Right cardiac atrium (tissue), 5 donors: ENCODE results near the gene KIF25. TPM values are rescaled to one million over a fixed set of nuclear protein-coding genes. Genes with fewer than 3 reads are reported as not detected.

Source experiments
- ATAC-seq, 2 donors: fragments of 200-7000 bp; cut with Tn5 transposase; one replicate each; pipeline versions ENCODE4 v1.8.0 to v1.9.1; 2020; ENCODE audit warnings: moderate library complexity in 2 of 2, mild to moderate bottlenecking in 1 of 2
- DNase-seq, 3 donors: peaks; one replicate each; pipeline ENCODE4 v3.0.0-alpha.2; 2020
- H3K27ac ChIP-seq: one replicate; pipeline ENCODE4 v1.5.1; 2013; ENCODE audit warnings: mild to moderate bottlenecking, low read length, control low read depth, moderate library complexity
- H3K27me3 ChIP-seq: one replicate; pipeline ENCODE4 v1.6.1; 2013; ENCODE audit not compliant: control insufficient read depth, insufficient read depth
- H3K4me1 ChIP-seq: one replicate; pipeline ENCODE4 v1.6.1; 2013; ENCODE audit warnings: low read length; ENCODE audit not compliant: control insufficient read depth, insufficient read depth
- H3K4me3 ChIP-seq: one replicate; pipeline ENCODE4 v1.5.1; 2013; ENCODE audit warnings: low read length, control low read depth
- H3K9me3 ChIP-seq: one replicate; pipeline ENCODE4 v1.6.1; 2013; ENCODE audit warnings: low read length; ENCODE audit not compliant: control insufficient read depth
- WGBS: extraction: QIAGEN DNeasy Blood & Tissue Kit; methylation state at CpG from one replicate; pipeline ENCODE4 v1.1.7; 2013; 5-methylcytosine and 5-hydroxymethylcytosine counted together
- intact Hi-C, 4 donors: fragments of 100-400 bp; cut with DNase I; formaldehyde crosslinking; loops; one replicate each; pipeline versions ENCODE4 v1.11.0 to v1.14.0; 2022 to 2023
- polyA plus RNA-seq: library from polyadenylated mRNA; stranded (reverse); fragments of 200-250 nt; gene quantifications from one replicate; pipeline ENCODE4 v1.2.3, GENCODE V29; 2013
- total RNA-seq, 4 donors: library from RNA; stranded (reverse); fragmentation: NEBNext Ultra II Directional; extraction: Animal tissue kit (Norgen Biotek cat#: 25700); gene quantifications; one replicate each; pipeline ENCODE4 v1.2.1, GENCODE V29; 2021
- donor health status: healthy with polysubstance abuse.
- donor health status: DM: no; HTN: yes; CAD: no.
- donor health status: DM: no; HTN: no; CAD: no.
- donor health status: DM: no; HTN: yes; CAD: no; lungs with severe emphysema.
- donor health status: DM: yes; HTN: yes; CAD: no.

KIF25 gene
- total and polyA plus RNA-seq, 5 donors, result 0.25 to 0.29 TPM; not detected in 3

DNA sequence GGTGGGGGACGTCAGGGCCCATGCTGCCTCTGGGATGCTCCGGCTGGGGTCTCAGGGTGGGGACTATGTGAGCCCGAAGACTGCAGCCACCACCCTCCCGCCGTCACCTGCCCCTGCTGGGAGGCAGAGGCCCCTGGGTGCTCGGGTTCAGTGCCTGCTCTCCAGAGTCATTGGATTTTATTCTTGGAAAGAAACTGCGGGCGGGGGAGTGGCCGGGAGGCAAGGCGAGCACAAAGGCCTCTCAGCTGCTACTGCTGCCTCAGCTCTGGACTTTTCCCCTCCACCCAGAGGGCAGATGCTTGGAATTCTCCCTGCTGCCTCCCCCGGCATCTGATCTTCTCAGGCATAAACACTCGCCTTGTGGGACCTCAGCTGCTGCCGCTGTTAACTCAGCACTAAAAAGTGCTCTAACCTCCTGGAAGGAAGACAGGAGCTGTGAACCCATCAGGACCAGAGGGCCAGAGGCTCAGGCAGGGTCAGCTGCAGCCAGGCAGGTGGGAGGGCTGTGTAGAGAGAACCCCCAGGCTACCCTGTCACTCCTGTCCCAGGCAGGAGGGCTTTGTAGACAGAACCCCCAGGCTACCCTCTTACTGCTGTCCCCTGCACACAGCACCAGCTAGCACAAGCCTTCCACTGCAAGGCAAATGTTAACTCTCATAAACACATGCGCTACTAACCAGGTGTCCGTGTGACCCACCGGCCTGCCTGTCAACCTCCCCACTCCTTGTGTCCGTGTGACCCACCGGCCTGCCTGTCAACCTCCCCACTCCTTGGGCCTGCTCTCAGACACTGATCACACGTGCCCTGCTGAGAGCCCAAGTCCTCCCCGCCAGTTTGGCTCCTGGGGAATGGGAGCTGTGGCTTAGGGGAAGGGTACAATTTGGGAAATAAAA, 90.9 kb downstream of the KIF25 start:
- 50% methylated on average over 20 of the region's 20 CpGs for WGBS
- Histone ChIP-seq H3K4me1 (no peaks in the 10 kb centered on the region), H3K27ac (no peak overlapping the region), H3K27me3 (no peaks in the 10 kb centered on the region), H3K9me3 (no peaks in the 10 kb centered on the region), H3K4me3 (no peak overlapping the region)
- DNase-seq (peak in 2 of 3 donors; percentile 53 to 54), ATAC-seq (peak in 1 of 2 donors; percentile 19)
- intact Hi-C loops, result no loop called here

DNA sequence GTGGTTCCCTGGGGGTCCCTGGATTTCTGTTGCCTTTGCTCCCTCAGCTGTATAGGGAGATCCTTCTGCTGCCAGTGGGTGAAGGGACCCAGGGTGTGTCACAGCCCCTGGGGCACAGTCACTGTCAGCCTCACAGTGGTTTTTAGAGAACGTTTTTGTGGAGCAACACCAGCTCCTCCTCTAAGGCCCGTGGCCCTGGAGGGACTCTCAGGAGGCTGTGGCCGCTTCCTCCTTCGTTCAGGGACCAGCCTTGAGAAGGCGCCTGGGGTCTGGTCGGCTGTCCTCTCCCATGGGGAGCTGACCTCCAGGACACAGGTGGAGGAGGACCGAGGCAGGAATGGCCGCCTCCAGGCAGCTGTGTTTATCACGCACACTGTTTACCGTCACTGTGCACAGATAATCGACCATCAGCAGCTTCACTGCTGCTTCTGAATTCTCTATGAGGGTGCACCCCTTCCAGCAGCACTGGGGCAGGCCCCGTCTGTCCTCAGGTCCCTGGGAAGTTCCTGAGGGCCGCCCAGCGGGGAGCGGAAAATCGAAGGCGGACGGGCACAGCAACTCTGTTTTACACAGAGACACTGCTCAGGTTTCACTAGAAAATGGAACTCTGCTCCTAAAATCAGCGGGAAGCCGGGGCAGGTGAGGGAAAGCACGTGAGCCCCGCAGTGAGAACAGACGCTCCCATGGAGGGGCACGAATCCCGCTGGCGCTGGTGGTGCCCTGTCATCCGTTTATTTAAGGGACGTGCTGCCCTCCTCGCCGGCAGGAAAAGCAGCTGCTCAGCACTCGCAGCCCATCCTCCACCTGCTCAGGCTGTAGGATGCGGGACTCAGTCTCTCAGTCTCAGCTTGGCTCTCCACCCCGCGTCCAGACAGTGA, 92.0 kb downstream of the KIF25 start:
- Histone ChIP-seq H3K4me3 (no peak overlapping the region), H3K9me3 (no peaks in the 10 kb centered on the region), H3K4me1 (no peaks in the 10 kb centered on the region), H3K27me3 (no peaks in the 10 kb centered on the region), H3K27ac (no peak overlapping the region)
- ATAC-seq, result no peak
- WGBS, result 85% methylated on average over 34 of the region's 34 CpGs
- peak in 2 of 3 donors; percentile 39 to 42 for DNase-seq
- intact Hi-C loops, result no loop called here

DNA sequence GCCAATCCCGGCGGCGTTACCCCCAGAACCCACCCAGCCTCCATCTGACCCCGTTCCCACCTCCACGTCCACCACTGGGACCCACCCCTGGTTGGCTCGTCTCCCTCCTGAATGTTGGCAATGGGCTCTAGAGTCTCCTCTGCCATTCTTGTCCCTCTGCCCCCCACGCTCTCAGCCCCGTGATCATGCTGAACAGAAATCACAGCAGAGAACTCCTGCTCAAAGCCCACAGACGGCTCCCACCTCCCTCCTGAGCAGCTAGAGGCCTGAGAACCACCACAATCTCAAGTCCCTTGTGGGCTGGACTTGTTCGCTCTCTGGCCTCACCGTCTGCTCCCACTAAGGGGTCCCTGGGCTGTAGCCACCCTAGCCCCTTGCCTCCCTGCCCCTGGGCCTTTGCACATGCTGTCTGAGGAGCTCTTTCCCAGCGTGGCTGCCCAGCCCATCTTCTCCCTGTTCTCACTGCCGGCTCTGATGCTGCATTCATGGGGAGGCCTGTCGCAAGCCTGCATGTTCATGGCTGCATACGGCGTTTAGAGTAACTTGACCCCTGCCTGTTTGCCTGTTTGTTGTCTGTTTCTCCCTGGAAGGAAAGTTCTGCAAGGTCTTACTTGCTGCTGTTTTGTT, 92.7 kb downstream of the KIF25 start:
- WGBS, result 77% methylated on average over 16 of the region's 16 CpGs
- intact Hi-C loops, result no loop called here
- no peak for ATAC-seq
- no peak overlapping the region for H3K4me3 ChIP-seq
- no peaks in the 10 kb centered on the region for H3K27me3 ChIP-seq
- H3K9me3 ChIP-seq, result no peaks in the 10 kb centered on the region
- H3K4me1 ChIP-seq, result no peaks in the 10 kb centered on the region
- no peak overlapping the region for H3K27ac ChIP-seq
- peak in 2 of 3 donors; percentile 21 to 35 for DNase-seq

DNA sequence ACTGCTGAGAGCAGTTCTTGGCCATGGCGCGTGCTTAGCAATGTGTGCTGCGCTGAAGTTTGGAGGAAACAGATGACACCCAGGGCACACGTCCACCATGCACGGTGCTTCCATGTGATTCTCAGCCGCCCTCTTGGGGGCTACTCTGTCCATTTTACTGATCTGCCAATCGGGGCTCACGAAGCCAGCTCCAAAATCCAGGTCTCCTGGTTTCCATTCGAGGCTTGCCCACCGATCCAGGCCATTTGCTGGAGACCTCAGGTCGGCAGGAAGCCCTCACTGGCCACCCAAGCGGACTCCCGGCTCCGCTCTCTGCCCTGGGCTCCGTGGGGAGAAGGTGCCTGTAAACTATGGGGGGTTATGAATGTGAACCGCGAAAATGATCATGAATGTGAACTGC, 93.2 kb downstream of the KIF25 start:
- ATAC-seq (no peak), DNase-seq (peak in 1 of 3 donors; percentile 23)
- no peak overlapping the region for H3K4me3 ChIP-seq
- H3K27me3 ChIP-seq, result no peaks in the 10 kb centered on the region
- H3K9me3 ChIP-seq, result no peaks in the 10 kb centered on the region
- no peaks in the 10 kb centered on the region for H3K4me1 ChIP-seq
- intact Hi-C loops, result no loop called here
- no peak overlapping the region for H3K27ac ChIP-seq
- 84% methylated on average over 17 of the region's 17 CpGs for WGBS

DNA sequence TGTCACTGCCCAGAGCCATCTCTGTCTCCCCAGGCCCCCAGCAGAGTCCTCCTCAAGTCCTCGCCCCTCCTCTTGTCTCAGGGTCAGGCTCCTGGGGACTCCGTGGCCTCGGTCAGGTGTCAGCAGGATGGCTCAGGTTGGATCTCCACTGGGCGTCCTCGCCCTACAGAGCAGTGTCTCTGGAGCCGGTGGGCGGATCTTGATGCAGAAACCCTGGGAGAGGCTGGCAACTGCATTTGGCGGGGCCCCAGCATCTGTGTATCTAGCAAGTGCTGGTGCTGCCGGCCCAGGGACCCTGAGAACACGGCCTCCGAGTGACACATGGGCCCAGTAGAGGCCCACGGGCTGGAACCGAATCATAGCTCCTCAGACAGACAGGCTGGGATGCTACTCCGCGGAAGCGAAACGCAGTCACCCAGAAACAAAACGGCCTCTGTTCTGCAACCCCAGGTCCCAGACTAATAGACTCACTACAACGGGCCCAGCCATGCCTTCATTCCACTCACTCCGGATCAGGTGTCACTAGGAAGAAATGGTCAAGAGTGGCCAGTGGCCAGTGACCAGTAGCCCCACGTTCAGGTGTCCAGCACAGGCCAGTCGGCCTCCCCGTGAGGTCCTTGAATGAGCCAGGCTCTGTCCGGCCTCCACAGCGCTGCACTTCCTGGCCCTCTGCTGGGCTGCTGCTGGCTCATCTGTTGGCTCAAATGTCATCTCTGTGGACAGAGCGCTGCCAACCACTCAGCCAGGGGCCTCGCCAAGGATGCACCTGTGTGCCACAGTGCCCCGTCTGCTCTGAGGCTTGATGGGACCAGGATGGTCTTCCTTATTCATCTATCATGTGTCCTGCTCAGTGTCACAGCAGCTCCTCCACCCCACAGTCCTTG, 94.2 kb downstream of the KIF25 start:
- 93% methylated on average over 28 of the region's 28 CpGs for WGBS
- Histone ChIP-seq H3K4me3 (no peak overlapping the region), H3K4me1 (no peaks in the 10 kb centered on the region), H3K27ac (no peak overlapping the region), H3K9me3 (no peaks in the 10 kb centered on the region), H3K27me3 (no peaks in the 10 kb centered on the region)
- DNase-seq (peak in 2 of 3 donors; percentile 30 to 33), ATAC-seq (no peak)
- intact Hi-C loops, result no loop called here

DNA sequence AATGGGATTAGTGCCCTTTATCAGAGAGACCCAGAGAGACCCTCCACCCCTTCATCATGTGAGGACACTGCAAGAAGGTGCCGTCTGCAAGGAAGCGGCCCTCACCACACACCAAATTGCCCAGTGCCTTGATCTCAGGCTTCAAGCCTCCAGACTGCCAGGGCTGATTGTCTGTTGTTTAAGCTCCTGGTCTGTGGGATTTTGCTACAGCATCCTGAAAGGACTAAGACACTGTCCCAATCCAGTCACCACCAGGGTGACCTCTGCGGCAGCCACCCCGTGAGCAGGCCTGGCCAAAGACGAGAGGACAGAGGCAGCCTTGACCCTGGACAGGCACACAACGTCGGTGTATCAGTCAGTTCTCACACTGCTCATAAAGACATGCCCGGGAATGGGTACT, 95.1 kb downstream of the KIF25 start:
- no peaks in the 10 kb centered on the region for H3K9me3 ChIP-seq
- no peak overlapping the region for H3K27ac ChIP-seq
- intact Hi-C loops, result no loop called here
- WGBS, result 81% methylated on average over 8 of the region's 8 CpGs
- DNase-seq, result peak in 2 of 3 donors; percentile 10 to 30
- no peaks in the 10 kb centered on the region for H3K27me3 ChIP-seq
- no peak for ATAC-seq
- no peaks in the 10 kb centered on the region for H3K4me1 ChIP-seq
- no peak overlapping the region for H3K4me3 ChIP-seq

DNA sequence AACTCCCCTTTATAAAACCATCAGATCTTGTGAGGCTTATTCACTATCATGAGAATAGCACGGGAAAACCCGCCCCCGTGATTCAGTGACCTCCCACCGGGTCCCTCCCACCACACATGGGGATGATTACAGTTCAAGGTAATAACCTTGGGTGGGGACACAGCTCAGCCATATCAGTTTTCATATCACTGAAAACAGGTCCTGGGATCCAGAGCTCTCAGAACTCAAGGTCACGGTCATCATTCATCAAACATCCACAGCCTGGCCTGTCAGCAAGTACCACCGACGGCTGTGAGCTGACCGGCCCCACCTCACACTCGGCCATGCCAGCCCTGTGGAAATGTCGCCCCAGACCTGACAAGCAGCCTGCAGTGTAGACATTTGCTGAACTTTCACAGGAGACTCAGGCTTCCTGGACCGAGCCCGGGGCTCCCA, 95.6 kb downstream of the KIF25 start:
- H3K9me3 ChIP-seq, result no peaks in the 10 kb centered on the region
- H3K4me1 ChIP-seq, result no peaks in the 10 kb centered on the region
- H3K4me3 ChIP-seq, result no peak overlapping the region
- no peaks in the 10 kb centered on the region for H3K27me3 ChIP-seq
- intact Hi-C loops, result no loop called here
- H3K27ac ChIP-seq, result no peak overlapping the region
- ATAC-seq, result no peak
- DNase-seq, result peak in 1 of 3 donors; percentile 37
- WGBS, result 72% methylated on average over 12 of the region's 12 CpGs

DNA sequence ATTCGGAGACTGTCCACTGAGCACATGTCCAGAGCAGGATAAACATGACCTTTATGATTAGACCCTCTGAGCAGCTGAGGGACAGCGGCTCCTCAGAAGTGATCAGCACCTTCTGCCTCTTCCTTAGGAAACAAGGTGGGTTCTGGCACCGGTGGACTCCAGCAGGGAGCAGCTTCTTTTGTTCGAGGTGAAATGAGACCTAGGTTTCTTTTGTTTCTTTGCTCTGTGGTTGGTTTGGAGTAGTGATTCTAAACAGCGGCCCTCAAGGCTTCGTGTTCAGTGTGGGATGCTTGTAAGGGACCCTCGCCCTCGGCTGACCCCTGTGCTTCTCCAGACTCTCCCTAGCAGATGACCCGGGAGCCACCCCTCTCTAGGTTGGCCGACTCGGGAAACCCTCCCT, 96.2 kb downstream of the KIF25 start:
- no peak for ATAC-seq

More for the DNA sequence above, 96.2 kb downstream of the KIF25 start:
- DNase-seq, result peak in 2 of 3 donors; percentile 12 to 26
- intact Hi-C loops, result no loop called here
- Histone ChIP-seq H3K9me3 (no peaks in the 10 kb centered on the region), H3K27me3 (no peaks in the 10 kb centered on the region), H3K4me1 (no peaks in the 10 kb centered on the region), H3K4me3 (no peak overlapping the region), H3K27ac (no peak overlapping the region)
- 83% methylated on average over 11 of the region's 11 CpGs for WGBS
